EH (cell line): Measurements from ENCODE around the gene RNFT2.

ENCODE experiments used
- DNase-seq: peaks from one replicate; pipeline ENCODE4 v3.0.0-alpha.2; 2015; ENCODE audit warnings: low read depth

Gene RNFT2

DNA sequence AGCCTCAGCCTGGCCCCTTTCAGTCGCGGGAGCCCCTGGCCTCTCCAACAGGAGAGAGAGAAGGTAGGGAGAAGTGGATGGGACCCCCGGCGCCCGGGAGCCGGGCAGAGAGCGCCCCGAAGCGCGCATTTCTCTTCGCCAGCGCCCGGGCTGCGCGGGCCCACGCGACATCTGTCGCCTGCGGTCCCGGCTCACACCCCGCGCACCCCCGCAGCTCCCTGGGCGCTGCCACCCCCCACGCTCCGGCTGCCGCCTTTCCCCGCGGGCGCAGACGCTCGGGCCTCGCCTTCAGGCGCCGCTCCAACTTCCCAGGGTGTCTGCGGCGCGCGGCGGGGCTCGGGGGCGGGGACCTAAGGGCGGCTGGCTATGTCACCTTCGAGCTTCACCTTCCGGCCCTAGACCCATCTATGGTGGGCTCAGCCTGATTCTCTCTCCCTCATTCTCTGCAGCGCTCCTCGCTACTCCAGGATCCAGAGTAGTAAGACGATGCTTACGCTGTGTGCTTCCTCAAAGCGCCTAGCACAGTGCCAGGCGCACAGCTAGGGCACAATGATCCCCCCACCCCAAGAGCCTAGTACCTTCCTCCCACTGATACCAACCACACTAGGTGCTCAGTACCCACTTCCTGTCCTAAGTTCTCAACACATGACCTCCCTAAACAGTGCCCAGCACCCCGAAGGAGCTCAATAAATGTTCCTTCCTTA is 141.5 kb downstream of the RNFT2 start:
- DNase-seq: no peak

DNA sequence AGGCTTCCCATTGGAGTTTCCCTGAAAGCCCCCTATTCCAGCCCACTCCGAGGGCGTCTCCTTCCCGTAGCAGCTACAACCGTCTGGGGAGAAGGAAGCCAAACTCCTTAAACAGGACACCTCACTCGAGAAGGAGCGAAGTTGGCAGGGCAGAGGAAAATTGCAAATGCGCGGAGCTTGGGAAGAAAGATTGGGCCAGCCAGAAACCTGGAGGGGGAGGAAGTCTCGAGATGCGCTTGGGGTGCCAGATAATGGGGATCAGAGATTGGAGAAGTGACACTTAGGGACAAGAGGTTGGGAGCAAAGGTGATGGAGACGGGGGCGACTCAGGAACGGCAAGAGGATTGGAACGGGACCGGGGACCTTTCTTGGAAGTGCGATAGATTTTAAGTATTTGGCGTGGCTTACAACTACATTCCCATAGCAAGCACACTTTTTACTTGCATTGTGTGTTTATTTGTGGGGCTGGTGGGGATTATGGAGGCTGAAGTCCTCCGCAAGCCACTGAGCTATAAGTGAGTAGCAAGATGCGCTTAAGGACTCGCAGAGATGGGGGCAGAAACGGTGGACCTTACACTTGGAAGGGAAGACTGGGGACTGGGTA is 142.2 kb downstream of the RNFT2 start:
- peak; percentile 14 for DNase-seq

DNA sequence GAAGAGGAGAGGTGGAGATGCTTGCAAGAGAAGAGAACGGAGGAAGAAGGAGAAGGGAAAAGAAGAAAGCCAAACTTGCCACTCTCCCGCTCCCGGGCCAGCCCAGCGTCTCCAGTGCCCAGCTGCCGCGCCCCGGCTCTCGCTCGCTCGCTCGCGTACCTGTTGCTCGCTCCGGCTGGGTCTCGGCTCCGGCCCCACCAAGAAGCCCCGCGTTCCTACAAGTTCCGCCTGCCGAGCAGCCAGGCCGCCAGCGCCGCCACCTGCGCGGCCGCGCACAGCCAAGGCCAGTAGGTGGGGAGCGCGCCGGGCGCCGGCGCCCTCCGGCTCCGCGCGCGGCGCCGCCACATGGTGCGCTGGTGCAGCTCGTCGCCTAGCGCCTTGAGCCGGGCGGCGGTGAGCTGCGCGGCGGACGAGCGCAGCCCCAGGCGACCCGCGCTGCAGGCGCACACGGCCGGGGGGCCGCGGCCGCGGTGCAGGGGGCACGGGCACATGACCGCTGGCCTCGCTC is 142.8 kb downstream of the RNFT2 start:
- peak; percentile 44 for DNase-seq

DNA sequence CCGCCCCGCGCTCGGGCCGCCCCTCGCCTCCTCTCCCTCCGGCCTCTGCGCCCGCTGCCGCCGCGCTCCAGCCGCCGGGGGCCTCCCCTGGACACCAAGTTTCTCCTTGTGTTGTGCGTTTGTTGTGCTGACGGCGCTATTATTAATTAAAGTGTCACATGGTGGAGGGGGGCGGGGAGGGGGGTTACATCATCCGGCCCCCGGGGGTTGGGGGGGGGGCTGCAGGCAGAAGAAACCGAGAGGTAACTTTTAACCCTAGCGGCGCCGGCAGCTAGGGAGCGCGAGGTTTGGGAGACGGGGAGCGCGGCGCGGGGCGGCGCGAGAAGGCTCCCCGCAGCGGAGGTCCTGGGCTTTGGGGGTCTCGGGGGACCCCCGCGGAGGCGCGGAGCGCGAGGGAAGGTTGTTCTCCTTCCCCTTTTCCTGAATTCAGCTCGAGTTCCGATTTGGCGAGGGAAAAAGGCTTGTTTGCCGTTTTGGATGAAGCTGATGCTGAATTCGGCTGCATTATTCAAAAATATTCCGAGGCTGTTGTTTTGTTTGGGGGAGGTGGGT is 143.3 kb downstream of the RNFT2 start, which contains the start of gene HRK:
Gene HRK (minus strand): TSS at position 117 of the 552 bp plus-strand sequence. CDS start 134 bp downstream, outside the sequence.
- no peak for DNase-seq

DNA sequence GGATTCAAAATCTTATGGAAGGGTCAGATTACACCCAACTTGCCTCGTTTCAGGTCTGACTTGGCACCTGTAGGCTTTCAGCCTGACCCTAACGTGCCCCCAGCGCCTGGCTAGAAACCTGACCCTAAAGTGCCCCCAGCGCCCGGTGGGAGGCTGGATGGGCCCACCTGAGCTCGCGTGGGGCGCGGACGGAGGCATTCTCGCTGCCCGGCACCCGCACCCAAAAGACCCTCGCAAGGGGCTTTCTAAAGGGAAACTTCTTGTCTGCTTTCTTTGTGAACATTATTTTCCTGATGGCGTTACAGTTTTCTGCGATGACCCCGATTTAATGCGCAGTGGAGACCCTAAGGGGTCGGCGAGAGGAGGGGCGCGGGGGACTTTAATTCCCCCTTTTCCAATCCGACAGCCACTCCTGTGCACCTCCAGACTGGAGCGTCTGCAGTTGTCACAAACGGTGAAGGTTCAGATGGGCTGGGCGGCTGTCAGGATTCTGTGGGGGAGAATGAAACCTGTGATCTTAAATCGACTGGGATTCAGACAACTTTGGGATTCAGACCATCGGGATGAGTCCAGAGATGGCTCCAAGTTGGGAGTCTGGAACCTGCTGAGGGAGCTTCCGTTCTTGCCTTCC is 143.9 kb downstream of the RNFT2 start:
- DNase-seq: no peak

DNA sequence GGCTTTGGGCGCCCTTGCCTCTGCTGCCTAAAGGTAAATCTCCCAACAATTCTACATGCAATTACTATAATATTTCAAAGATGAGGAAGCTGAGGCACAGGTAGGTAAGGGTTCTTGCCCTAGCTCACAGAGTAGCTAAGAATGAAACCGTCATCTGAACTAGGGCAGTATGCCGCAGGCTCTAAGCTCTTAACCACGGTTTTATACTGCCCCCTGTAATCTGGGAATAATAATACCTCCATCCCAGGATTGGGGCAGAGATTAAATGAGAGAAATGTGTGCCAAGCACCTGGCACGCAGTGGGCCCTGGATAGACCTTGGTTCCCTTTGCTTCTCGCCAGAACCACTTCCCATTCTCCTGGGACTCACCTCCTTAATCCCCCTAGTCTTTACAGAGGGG is 144.6 kb downstream of the RNFT2 start:
- peak; percentile 62 for DNase-seq

DNA sequence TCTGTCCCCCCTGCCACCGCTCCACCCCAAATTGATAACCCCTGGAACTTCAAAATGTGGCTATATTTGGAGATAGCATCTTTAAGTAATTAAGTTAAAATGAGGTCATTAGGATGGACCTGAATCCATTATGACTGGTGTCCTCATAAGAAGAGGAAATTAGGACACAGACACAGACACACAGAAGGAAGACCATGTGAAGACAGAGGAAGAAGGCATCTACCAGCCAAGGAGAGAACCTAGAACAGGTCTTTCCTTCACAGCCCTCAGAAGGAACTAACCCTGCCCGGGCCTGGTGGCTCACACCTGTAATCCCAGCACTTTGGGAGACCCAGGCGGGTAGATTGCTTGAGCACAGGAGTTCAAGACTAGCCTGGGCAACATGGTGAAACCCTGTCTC is 146.8 kb downstream of the RNFT2 start:
- no peak for DNase-seq

DNA sequence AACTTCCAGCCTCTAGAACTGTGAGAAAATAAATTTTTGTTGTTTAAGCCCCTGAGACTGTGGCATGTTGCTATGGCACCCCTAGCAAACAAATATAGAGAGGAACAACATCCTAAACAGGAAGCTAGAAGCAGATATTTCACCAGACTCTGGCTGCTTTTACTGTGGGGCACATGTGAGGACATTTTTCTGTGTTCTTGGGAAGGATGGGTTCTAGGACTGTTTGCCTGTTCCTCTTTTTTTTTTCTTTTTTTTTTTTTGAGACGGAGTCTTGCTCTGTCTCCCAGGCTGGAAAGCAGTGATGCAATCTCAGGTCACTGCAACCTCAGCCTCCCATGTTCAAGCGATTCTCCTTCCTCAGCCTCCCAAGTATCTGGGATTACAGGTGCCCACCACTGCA is 147.4 kb downstream of the RNFT2 start:
- DNase-seq: no peak

DNA sequence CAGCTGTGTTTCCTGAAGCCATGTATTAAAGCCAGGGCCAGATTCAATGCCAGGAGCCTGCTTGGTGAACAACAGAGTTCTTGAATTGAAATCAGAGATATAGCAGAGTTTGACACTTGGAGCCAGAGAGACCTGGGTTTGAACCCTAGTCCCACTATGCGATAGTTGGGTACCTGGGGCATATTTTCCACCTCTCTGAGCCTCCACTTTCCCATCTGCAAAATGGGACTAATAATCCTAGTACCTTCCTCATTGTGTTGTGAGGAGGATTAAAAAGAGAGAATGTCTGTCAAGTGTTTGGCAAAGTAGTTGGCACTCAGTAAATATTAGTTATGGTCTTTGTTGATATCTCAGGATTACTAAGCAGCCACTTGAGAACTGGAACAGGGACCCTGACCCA is 149.1 kb downstream of the RNFT2 start:
- DNase-seq: no peak

DNA sequence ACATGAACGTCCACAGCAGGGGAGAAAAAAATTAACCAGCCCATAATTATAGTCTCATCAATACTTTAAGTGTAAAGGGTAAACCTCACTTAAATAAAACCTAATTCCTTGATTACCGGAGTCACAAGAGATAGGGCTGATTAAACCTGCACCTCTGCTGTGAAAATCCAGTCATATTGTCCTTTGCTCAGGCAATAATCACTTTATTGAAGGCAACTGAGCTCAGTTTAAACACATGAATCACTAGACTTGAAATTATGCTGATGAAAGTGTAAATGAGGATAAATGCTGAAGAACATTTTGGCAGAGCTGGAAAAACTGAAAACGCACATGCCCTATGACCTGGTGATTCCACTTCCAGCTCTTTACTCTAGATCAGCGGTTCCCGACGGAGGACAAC is 149.8 kb downstream of the RNFT2 start:
- DNase-seq: no peak

DNA sequence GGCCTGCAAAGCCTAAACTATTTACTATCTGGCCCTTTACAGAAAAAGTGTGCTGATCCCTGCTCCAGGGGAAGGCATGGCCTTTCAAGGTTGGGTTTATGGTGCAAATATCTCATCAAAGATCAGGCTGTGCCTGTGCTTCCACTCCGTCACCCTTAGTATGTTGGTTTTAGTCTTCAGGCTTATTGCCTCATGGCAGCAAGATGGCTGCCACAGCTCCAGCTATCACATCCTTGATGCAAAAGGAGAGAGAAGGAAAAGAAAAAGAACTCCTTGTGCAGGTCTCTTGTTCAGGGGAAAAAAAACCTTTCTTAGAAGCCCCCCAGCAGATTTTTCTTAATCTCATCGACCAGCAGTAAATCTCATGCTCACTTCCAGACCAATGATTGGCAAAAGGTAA is 152.2 kb downstream of the RNFT2 start:
- no peak for DNase-seq

DNA sequence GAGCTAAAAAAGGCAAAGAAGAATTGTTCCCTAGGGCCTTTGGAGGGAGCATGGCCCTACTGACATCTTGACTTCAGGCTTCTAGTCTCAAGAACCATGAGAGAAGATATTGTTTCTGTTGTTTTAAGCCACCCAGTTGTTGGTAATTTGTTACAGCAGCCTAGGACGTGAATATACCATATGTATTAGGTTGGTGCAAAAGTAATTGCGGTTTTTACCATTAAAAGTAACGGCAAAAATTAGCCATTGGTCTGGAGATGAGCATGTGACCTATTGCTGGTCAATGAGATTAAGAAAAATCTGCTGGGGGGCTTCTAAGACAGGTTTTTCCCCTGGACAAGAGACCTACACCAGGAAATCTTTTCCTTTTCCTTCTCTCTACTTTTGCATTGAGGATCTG is 152.9 kb downstream of the RNFT2 start:
- no peak for DNase-seq

DNA sequence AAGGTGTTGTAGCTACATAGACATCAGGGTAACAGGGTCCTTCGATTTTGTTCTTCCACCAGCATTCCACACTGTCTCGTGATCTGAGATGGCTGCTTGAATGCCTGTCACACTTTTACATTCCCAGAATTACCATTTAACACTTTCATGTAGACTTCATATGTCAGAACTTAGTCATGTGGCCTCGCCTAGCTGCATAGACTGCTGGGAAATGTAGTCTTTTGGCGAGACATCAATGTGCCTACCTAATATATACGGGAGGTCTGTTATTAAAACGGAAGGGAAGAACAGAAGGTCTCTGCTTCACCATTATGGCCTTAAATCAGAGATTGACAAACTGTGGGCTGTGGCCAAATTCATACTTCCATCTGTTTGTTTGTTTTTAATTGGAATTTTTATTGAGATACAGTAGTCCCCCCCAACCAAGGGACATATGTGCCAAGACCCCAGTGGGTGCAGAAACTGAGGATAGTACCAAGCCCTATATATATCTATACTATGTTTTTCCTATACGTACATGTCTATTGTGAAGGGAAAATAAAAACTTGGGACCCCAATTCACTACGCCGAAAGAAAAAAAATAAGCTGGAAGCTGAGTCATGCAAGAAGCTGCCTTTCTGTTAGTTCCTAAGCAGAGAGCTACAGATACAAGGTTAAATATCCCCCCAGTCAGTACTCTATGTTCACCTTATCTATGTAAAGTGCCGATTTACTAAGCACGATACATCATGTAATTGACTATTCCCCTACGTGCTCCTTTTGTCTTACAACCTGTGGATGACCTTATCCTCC is 154.4 kb downstream of the RNFT2 start:
- DNase-seq: peak; percentile 21

DNA sequence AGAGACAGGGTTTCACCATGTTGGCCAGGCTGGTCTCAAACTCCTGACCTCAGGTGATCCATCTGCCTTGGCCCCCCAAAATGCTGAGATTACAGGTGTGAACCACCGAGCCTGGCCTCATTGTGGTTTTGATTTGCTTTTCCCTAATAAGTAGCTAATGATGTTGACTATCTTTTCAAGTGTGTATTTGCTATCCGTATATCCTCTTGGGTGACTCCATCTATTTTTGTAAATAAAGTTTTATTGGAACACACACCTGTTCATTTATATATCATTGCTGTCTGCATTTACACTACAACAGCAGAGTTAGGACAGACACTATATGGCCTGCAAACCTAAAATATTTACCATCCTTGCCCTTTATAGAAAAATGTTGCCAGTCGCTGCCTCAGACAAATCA is 156.8 kb downstream of the RNFT2 start:
- no peak for DNase-seq

DNA sequence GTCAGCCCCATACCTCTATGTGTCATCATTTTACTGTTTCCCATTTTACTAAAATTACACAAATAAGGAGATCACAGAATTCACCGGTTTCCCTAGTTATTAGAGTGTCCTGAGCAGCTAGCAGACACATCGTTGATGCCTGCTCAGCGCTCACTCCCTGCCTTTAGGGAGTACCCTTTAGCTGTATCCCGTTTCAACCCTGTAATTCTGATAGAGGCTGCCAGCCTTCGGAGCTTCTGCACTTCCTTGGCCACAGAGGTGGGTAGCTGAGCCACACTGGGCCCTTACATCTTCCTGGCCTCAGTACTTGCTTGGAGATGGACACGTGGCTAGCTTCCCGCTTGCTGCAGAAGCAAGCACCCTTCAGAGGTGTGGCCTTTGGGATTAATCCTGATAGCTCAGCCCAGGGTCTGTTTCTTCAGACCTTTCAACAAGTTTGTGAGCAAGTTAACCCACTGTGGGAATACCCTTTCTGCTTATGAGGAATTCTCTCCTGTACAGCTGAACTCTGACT is 158.4 kb downstream of the RNFT2 start:
- no peak for DNase-seq

DNA sequence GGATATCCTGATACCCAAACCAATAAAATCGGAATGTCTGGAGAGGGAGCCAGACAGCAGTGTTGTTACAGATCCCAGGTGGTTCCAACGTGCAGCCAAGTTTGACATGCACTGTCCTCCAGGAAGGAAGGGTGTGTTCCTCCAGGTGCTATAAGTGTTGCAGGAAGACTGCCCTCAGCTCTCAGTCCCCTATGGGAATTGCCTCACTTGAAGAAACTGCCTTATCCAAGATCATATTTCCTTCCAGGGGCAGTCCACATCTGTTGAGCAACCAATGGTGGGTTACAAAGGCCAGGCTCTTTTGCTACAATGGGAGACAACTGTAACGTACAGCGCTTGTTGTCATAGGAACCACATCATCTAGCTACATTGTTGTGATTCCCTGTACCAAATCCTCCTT is 159.4 kb downstream of the RNFT2 start:
- DNase-seq: no peak

DNA sequence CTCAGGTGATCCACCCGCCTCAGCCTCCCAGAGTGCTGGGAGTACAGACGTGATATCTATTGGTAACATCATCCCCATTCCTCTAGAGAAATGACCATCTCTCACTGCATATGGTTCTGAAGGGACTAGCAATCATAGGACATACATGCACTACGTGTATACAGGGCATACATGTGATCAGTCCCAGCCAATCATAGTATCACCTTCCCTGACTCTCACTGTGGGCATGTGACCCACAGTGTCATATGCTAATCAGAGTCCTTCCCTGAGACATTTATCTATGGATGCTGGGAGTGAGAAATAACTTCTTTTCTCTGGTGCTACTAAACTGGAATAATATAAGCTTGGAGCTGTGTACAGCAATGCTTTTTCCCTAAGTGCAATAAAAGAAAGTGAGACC is 160.6 kb downstream of the RNFT2 start:
- DNase-seq: no peak

DNA sequence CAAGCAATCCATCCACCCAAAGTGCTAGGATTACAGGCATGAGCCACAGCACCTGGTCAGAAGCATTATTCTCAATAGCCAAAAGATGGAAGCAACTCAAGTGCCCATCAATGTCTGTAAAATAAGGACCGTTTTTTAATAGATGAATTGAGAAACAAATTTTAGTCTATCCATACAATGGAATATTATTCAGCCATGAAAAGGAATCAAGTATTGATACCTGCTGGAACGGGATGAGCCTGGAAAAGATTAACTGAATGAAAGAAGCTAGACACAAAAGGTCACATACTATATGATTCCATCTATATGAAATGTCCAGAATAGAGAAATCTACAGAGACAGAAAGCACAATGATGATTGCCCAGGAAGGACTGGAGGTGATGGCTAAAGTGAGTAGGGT is 163.5 kb downstream of the RNFT2 start:
- DNase-seq: no peak
